Gastrocnemius medialis (tissue), 4 donors: ENCODE data around the gene PRRC2B. TPM values are rescaled to one million over a fixed set of nuclear protein-coding genes. Genes with fewer than 3 reads are reported as not detected.

Experiments used
- ATAC-seq, 2 donors: fragments of 150-250 bp; one replicate each; pipeline ENCODE4 v1.9.1; 2016
- DNase-seq, 2 donors: peaks; one replicate each; pipeline ENCODE4 v3.0.0-alpha.2; 2019
- H3K27ac ChIP-seq, 4 donors: fragments of 200-600 bp; sonication (generic); 1 replicate in 1 of 4; 2 replicates in 3 of 4; pipeline ENCODE4 v1.5.1; 2016 to 2018; ENCODE audit warnings: mild to moderate bottlenecking in 2 of 4, moderate library complexity in 1 of 4
- H3K27me3 ChIP-seq, 3 donors: fragments of 200-600 bp; sonication (generic) in 2 of 3; 1 replicate in 1 of 3; 2 replicates in 2 of 3; pipeline versions ENCODE4 v1.5.1 to v1.6.0; 2016 to 2019; ENCODE audit warnings: mild to moderate bottlenecking in 1 of 3, moderate library complexity in 1 of 3
- H3K36me3 ChIP-seq, 2 donors: fragments of 200-600 bp; sonication (generic) in 1 of 2; one replicate each; pipeline ENCODE4 v1.5.1; 2017 to 2018
- H3K4me1 ChIP-seq, 2 donors: fragments of 200-600 bp; sonication (generic) in 1 of 2; one replicate each; pipeline ENCODE4 v1.5.1; 2016 to 2017; ENCODE audit warnings: mild to moderate bottlenecking in 2 of 2
- H3K4me3 ChIP-seq, 4 donors: fragments of 200-600 bp; sonication (generic) in 3 of 4; 1 replicate in 1 of 4; 2 replicates in 3 of 4; pipeline ENCODE4 v1.5.1; 2016 to 2019; ENCODE audit warnings: mild to moderate bottlenecking in 2 of 4
- H3K9me3 ChIP-seq, 3 donors: fragments of 200-600 bp; sonication (generic) in 2 of 3; 1 replicate in 1 of 3; 2 replicates in 2 of 3; pipeline ENCODE4 v1.5.1; 2016 to 2019
- CTCF ChIP-seq, 5 experiments: fragments of 450-650 bp in 3 of 5; fragments of 200-600 bp in 2 of 5; sonication (generic) in 2 of 5; IDR thresholded peaks in 4 of 5; conservative IDR thresholded peaks in 1 of 5; 1 replicate in 4 of 5; 2 replicates in 1 of 5; pipeline ENCODE4 v1.5.1; 2016 to 2019; ENCODE audit warnings: antibody characterized with exemption in 5 of 5, mild to moderate bottlenecking in 3 of 5, moderate library complexity in 3 of 5
- POLR2A ChIP-seq, 2 donors: fragments of 450-650 bp; IDR thresholded peaks; one replicate each; pipeline ENCODE4 v1.6.1; 2017; ENCODE audit warnings: antibody characterized with exemption in 2 of 2, mild to moderate bottlenecking in 2 of 2, moderate library complexity in 2 of 2
- in situ Hi-C, 4 donors: fragments of 200-750 bp; cut with MboI; loops; one replicate each; pipeline versions ENCODE4 v1.15.0 to v1.8.0; 2017; ENCODE audit warnings: low sequenced_read_pairs in 4 of 4
- intact Hi-C: fragments of 100-400 bp; cut with DNase I; formaldehyde crosslinking; loops from one replicate; pipeline ENCODE4 v1.15.1; 2023; ENCODE audit warnings: low total_unique reads
- total RNA-seq, 4 donors: library from RNA; depleted of rRNA; stranded (reverse); fragments of >200 nt; gene quantifications; one replicate each; pipeline versions ENCODE4 v1.1.0 to v1.2.3, GENCODE V29; 2016

The PRRC2B gene
- total RNA-seq, 4 donors from 2014 or later: 29.9 to 41.6 (median 37.2) TPM

GRCh38 chr9:131382850-131383729, 10.8 kb upstream of the PRRC2B start:
- in situ Hi-C loops: loop anchor here in 2 of 4 donors (25.0 kb wide), 1 partner anchor 104 kb away; no protein-coding TSS in a partner anchor
- Histone ChIP-seq H3K27me3 (no peaks in the 10 kb centered on the region), H3K4me3 (peak overlapping the region in 3 of 4 donors; percentile 5 to 31 (median 21)), H3K36me3 (no peaks in the 10 kb centered on the region), H3K9me3 (no peaks in the 10 kb centered on the region), H3K27ac (peak overlapping the region; percentile 65 to 86 (median 78)), H3K4me1 (peaks cover 11 to 12% of the 10 kb centered on the region in 2 donors)
- TF ChIP-seq CTCF (IDR thresholded peaks at IDR 0.05 in 4 of 5, conservative IDR thresholded peaks at IDR 0.05 in 1 of 5): no peak
- no peak for TF ChIP-seq POLR2A (IDR thresholded peaks at IDR 0.05)
- peak; percentile 99 to 100 for ATAC-seq
- DNase-seq: peak; percentile 78 to 85
- intact Hi-C loops: no loop called here

GRCh38 chr9:131385296-131385695, 8.6 kb upstream of the PRRC2B start:
- Histone ChIP-seq H3K4me1 (peaks cover 11 to 12% of the 10 kb centered on the region in 2 donors), H3K36me3 (no peaks in the 10 kb centered on the region), H3K4me3 (no peak overlapping the region), H3K27ac (no peak overlapping the region), H3K27me3 (no peaks in the 10 kb centered on the region), H3K9me3 (no peaks in the 10 kb centered on the region)
- in situ Hi-C loops (loop anchor here in 2 of 4 donors (25.0 kb wide), 1 partner anchor 102 kb away; no protein-coding TSS in a partner anchor), intact Hi-C loops (no loop called here)
- DNase-seq (no peak), ATAC-seq (no peak)
- no peak for TF ChIP-seq CTCF (IDR thresholded peaks at IDR 0.05 in 4 of 5, conservative IDR thresholded peaks at IDR 0.05 in 1 of 5)
- TF ChIP-seq POLR2A (IDR thresholded peaks at IDR 0.05): no peak

GRCh38 chr9:131386281-131386680, 7.6 kb upstream of the PRRC2B start:
- H3K36me3 ChIP-seq: no peaks in the 10 kb centered on the region
- no peak overlapping the region for H3K27ac ChIP-seq
- no peak overlapping the region for H3K4me3 ChIP-seq
- no peaks in the 10 kb centered on the region for H3K27me3 ChIP-seq
- ATAC-seq: no peak
- intact Hi-C loops: no loop called here
- no peaks in the 10 kb centered on the region for H3K9me3 ChIP-seq
- no peak for TF ChIP-seq POLR2A (IDR thresholded peaks at IDR 0.05)
- no peak for TF ChIP-seq CTCF (IDR thresholded peaks at IDR 0.05 in 4 of 5, conservative IDR thresholded peaks at IDR 0.05 in 1 of 5)
- in situ Hi-C loops: loop anchor here in 2 of 4 donors (25.0 kb wide), 1 partner anchor 101 kb away; no protein-coding TSS in a partner anchor
- peaks cover 11 to 12% of the 10 kb centered on the region in 2 donors for H3K4me1 ChIP-seq
- DNase-seq: no peak

GRCh38 chr9:131387394-131387793, 6.5 kb upstream of the PRRC2B start:
- Histone ChIP-seq H3K36me3 (no peaks in the 10 kb centered on the region), H3K27ac (no peak overlapping the region), H3K4me1 (peaks cover 9 to 11% of the 10 kb centered on the region in 2 donors), H3K9me3 (no peaks in the 10 kb centered on the region), H3K4me3 (no peak overlapping the region), H3K27me3 (no peaks in the 10 kb centered on the region)
- in situ Hi-C loops (loop anchor here in 2 of 4 donors (25.0 kb wide), 1 partner anchor 100 kb away; no protein-coding TSS in a partner anchor), intact Hi-C loops (no loop called here)
- DNase-seq (no peak), ATAC-seq (no peak)
- TF ChIP-seq POLR2A (IDR thresholded peaks at IDR 0.05): no peak
- TF ChIP-seq CTCF (IDR thresholded peaks at IDR 0.05 in 4 of 5, conservative IDR thresholded peaks at IDR 0.05 in 1 of 5): no peak
